Measurements from ENCODE around the gene USP12. TPM values are rescaled to one million over a fixed set of nuclear protein-coding genes. Genes with fewer than 3 reads are reported as not detected.

Gene USP12
- total and polyA plus RNA-seq, 2 experiments from 2014 or later = 18.4 to 39.3 TPM

DNA sequence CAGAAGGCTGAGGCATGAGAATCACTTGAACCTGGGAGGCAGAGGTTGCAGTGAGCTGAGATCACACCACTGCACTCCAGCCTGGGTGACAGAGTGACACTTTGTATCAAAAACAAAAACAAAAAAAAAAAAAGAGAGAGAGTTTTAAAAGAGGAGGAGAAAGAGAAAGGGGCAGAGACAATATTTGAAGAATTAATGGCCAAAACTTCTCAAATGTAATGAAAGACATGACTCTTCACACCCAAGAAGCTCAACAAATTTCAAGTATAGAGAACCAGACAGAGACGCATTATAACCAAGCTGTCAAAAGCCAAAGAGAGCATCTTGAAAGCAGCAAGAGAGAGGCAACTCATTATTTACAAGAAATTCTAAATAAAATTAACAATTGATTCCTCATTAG, 36.9 kb upstream of the USP12 start:
- peaks cover 4% of the 10 kb centered on the region for H3K27me3 Mint-ChIP-seq (ENCODE audit: insufficient read depth, low read depth, poor library complexity)
- Histone ChIP-seq H3K9me2 (ENCODE audit: insufficient read depth) (peaks cover 5% of the 10 kb centered on the region; the same call in 1 of the 2 replicates), H3K36me3 (ENCODE audit: insufficient read depth) (no peaks in the 10 kb centered on the region), H3F3A (replicated peaks; ENCODE audit: low read depth) (no peaks in the 10 kb centered on the region), H2AFZ (no peak overlapping the region), H4K20me1 (replicated peaks; ENCODE audit: insufficient read depth) (no peaks in the 10 kb centered on the region), H3K27ac (ENCODE audit: low read depth) (no peak overlapping the region), H3K4me2 (no peak overlapping the region), H3K4me3 (no peak overlapping the region), H3K79me2 (replicated peaks; ENCODE audit: insufficient read depth) (no peaks in the 10 kb centered on the region), H3K4me1 (ENCODE audit: insufficient read depth) (0 out of 2 replicates have a peak, but pooled peaks cover 3% of the 10 kb centered on the region), H3K27me3 (ENCODE audit: insufficient read depth) (no peaks in the 10 kb centered on the region)
- TF ChIP-seq JUNB (IDR thresholded peaks at IDR 0.05; ENCODE audit: unreplicated experiment) = no peak
- TF ChIP-seq, protein P1, sequence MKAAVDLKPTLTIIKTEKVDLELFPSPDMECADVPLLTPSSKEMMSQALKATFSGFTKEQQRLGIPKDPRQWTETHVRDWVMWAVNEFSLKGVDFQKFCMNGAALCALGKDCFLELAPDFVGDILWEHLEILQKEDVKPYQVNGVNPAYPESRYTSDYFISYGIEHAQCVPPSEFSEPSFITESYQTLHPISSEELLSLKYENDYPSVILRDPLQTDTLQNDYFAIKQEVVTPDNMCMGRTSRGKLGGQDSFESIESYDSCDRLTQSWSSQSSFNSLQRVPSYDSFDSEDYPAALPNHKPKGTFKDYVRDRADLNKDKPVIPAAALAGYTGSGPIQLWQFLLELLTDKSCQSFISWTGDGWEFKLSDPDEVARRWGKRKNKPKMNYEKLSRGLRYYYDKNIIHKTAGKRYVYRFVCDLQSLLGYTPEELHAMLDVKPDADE (IDR thresholded peaks at IDR 0.05) = no peak
- TF ChIP-seq CREB1 (CRISPR knock-in tag; IDR thresholded peaks at IDR 0.05; ENCODE audit: low read depth) = no peak
- TF ChIP-seq, protein P2, sequence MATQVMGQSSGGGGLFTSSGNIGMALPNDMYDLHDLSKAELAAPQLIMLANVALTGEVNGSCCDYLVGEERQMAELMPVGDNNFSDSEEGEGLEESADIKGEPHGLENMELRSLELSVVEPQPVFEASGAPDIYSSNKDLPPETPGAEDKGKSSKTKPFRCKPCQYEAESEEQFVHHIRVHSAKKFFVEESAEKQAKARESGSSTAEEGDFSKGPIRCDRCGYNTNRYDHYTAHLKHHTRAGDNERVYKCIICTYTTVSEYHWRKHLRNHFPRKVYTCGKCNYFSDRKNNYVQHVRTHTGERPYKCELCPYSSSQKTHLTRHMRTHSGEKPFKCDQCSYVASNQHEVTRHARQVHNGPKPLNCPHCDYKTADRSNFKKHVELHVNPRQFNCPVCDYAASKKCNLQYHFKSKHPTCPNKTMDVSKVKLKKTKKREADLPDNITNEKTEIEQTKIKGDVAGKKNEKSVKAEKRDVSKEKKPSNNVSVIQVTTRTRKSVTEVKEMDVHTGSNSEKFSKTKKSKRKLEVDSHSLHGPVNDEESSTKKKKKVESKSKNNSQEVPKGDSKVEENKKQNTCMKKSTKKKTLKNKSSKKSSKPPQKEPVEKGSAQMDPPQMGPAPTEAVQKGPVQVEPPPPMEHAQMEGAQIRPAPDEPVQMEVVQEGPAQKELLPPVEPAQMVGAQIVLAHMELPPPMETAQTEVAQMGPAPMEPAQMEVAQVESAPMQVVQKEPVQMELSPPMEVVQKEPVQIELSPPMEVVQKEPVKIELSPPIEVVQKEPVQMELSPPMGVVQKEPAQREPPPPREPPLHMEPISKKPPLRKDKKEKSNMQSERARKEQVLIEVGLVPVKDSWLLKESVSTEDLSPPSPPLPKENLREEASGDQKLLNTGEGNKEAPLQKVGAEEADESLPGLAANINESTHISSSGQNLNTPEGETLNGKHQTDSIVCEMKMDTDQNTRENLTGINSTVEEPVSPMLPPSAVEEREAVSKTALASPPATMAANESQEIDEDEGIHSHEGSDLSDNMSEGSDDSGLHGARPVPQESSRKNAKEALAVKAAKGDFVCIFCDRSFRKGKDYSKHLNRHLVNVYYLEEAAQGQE (IDR thresholded peaks at IDR 0.05; ENCODE audit: unreplicated experiment) = no peak
- TF ChIP-seq, protein P3, sequence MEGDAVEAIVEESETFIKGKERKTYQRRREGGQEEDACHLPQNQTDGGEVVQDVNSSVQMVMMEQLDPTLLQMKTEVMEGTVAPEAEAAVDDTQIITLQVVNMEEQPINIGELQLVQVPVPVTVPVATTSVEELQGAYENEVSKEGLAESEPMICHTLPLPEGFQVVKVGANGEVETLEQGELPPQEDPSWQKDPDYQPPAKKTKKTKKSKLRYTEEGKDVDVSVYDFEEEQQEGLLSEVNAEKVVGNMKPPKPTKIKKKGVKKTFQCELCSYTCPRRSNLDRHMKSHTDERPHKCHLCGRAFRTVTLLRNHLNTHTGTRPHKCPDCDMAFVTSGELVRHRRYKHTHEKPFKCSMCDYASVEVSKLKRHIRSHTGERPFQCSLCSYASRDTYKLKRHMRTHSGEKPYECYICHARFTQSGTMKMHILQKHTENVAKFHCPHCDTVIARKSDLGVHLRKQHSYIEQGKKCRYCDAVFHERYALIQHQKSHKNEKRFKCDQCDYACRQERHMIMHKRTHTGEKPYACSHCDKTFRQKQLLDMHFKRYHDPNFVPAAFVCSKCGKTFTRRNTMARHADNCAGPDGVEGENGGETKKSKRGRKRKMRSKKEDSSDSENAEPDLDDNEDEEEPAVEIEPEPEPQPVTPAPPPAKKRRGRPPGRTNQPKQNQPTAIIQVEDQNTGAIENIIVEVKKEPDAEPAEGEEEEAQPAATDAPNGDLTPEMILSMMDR (conservative IDR thresholded peaks at IDR 0.05; ENCODE audit: low read depth in 2 of 2) = no peak
- TF ChIP-seq ZNF331 (CRISPR knock-in tag; IDR thresholded peaks at IDR 0.05; ENCODE audit: low read depth) = no peak
- H3K4me1 Mint-ChIP-seq = peaks cover 5% of the 10 kb centered on the region; the same call in 2 of the 3 replicates
- no peak overlapping the region for H3K4me3 Mint-ChIP-seq
- no peak for ATAC-seq
- H3K36me3 Mint-ChIP-seq (ENCODE audit: low read depth) = peaks cover 8% of the 10 kb centered on the region
- H3K9me3 Mint-ChIP-seq = peaks cover 22% of the 10 kb centered on the region
- no peak overlapping the region for H3K27ac Mint-ChIP-seq
- no peak for DNase-seq (ENCODE audit: low spot score)

DNA sequence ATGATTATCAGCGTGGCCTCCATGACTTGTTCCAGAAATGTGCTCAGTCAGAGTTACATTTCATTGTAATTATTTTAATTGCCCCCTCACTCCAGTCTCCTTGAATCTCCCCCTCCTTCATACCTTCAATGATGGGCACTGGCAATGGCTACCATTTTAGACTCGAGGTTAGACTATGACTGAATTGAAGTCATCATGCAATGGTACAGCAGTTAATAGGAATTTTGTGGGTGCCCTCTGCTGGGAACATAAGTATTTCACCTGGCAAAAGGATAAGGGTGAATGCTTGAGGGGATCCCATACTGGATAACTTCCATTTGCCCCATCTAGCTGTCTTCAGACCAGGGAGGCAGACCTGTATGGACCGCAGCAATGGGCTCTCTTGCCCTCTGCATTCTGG, 32.2 kb upstream of the USP12 start:
- no peak overlapping the region for H3K4me2 ChIP-seq
- H3K27ac Mint-ChIP-seq = no peak overlapping the region
- no peaks in the 10 kb centered on the region for H3K9me3 Mint-ChIP-seq

More for the DNA sequence above, 32.2 kb upstream of the USP12 start:
- Histone ChIP-seq H2AFZ (peak overlapping the region; percentile 89), H3K9me2 (ENCODE audit: insufficient read depth) (peaks cover 14% of the 10 kb centered on the region; the same call in 1 of the 2 replicates), H3K4me1 (ENCODE audit: insufficient read depth) (0 out of 2 replicates have a peak, but pooled peaks cover 4% of the 10 kb centered on the region), H4K20me1 (replicated peaks; ENCODE audit: insufficient read depth) (no peaks in the 10 kb centered on the region), H3K36me3 (ENCODE audit: insufficient read depth) (no peaks in the 10 kb centered on the region), H3K27ac (ENCODE audit: low read depth) (no peak overlapping the region), H3K4me3 (no peak overlapping the region), H3K79me2 (replicated peaks; ENCODE audit: insufficient read depth) (no peaks in the 10 kb centered on the region), H3K27me3 (ENCODE audit: insufficient read depth) (no peaks in the 10 kb centered on the region), H3F3A (replicated peaks; ENCODE audit: low read depth) (no peaks in the 10 kb centered on the region)
- ATAC-seq = no peak; the same call in 2 of the 3 replicates
- Mint-ChIP-seq H3K36me3 (ENCODE audit: low read depth) (no peaks in the 10 kb centered on the region), H3K27me3 (ENCODE audit: insufficient read depth, low read depth, poor library complexity) (peaks cover 6% of the 10 kb centered on the region), H3K4me3 (no peak overlapping the region), H3K4me1 (peaks cover 9% of the 10 kb centered on the region; the same call in 2 of the 3 replicates)
- TF ChIP-seq, protein P3 (conservative IDR thresholded peaks at IDR 0.05; ENCODE audit: low read depth in 2 of 2) = peak; percentile 25 to 55; a peak in 3 of 4 replicates
- TF ChIP-seq POLR2AphosphoS5 (IDR thresholded peaks at IDR 0.05; ENCODE audit: low read depth) (no peak), STAT1 (IDR thresholded peaks at IDR 0.05; ENCODE audit: unreplicated experiment) (no peak), CREB1 (CRISPR knock-in tag; IDR thresholded peaks at IDR 0.05; ENCODE audit: low read depth) (no peak)
- DNase-seq (ENCODE audit: low spot score) = peak; percentile 24

All from GM23338 (cell line).